Astrocyte (in vitro differentiated cells and primary cell): ENCODE results near the gene PALM2AKAP2.

Experiments
- CTCF ChIP-seq: IDR thresholded peaks from 2 replicates; pipeline ENCODE4 v1.5.1; 2011; ENCODE audit warnings: low read depth, mild to moderate bottlenecking, inconsistent platforms, low read length, moderate library complexity; ENCODE audit not compliant: insufficient read depth
- EZH2 ChIP-seq: IDR thresholded peaks from 2 replicates; pipeline ENCODE4 v1.6.1; 2012; ENCODE audit warnings: mild to moderate bottlenecking, low read length, inconsistent platforms; ENCODE audit not compliant: insufficient read depth

- no peak for TF ChIP-seq CTCF
- TF ChIP-seq EZH2 = no peak
Observed at GRCh38 chr9:109802491-109802890, 22.5 kb downstream of the PALM2AKAP2 start.
